Neuronal stem cell (in vitro differentiated cells): ENCODE measurements around the gene EDNRB.

Source experiments
- DNase-seq: peaks from one replicate; pipeline ENCODE4 v3.0.0-alpha.2; 2013; ENCODE audit warnings: low spot score
- H2AFZ ChIP-seq: one replicate; pipeline ENCODE4 v1.6.1; 2013; ENCODE audit warnings: mild to moderate bottlenecking, low read length, inconsistent platforms
- H2AK5ac ChIP-seq: 2 replicates; pipeline ENCODE4 v1.6.1; 2013; ENCODE audit warnings: low read depth, mild to moderate bottlenecking, inconsistent platforms, low read length, moderate library complexity, mixed read lengths
- H2BK120ac ChIP-seq: 2 replicates; pipeline ENCODE4 v1.6.1; 2013; ENCODE audit warnings: low read depth, mild to moderate bottlenecking, inconsistent platforms, low read length, moderate library complexity, mixed read lengths
- H2BK12ac ChIP-seq: one replicate; pipeline ENCODE4 v1.6.1; 2013; ENCODE audit warnings: low read length, inconsistent platforms
- H2BK15ac ChIP-seq: 2 replicates; pipeline ENCODE4 v1.6.1; 2013; ENCODE audit warnings: mild to moderate bottlenecking, low read length, inconsistent platforms, mixed read lengths
- H2BK5ac ChIP-seq: one replicate; pipeline ENCODE4 v1.6.1; 2013; ENCODE audit warnings: inconsistent platforms, mild to moderate bottlenecking, low read length, moderate library complexity
- H3K14ac ChIP-seq: one replicate; pipeline ENCODE4 v1.6.1; 2013; ENCODE audit warnings: low read length, inconsistent platforms
- H3K18ac ChIP-seq: 2 replicates; pipeline ENCODE4 v1.6.1; 2013; ENCODE audit warnings: low read length, inconsistent platforms
- H3K23ac ChIP-seq: 2 replicates; pipeline ENCODE4 v1.6.1; 2013; ENCODE audit warnings: low read depth, mild to moderate bottlenecking, mixed read lengths, low read length, inconsistent platforms; ENCODE audit not compliant: poor library complexity
- H3K27ac ChIP-seq: replicated peaks from 3 replicates; pipeline ENCODE4 v1.5.1; 2013; ENCODE audit warnings: low read length, inconsistent platforms
- H3K27me3 ChIP-seq, 3 experiments: 2 replicates each; pipeline ENCODE4 v1.6.1; 2013; ENCODE audit warnings: low read length in 3 of 3, mild to moderate bottlenecking in 2 of 3, inconsistent platforms in 1 of 3, low read depth in 1 of 3, mixed read lengths in 1 of 3, moderate library complexity in 1 of 3; ENCODE audit not compliant: control insufficient read depth in 3 of 3, insufficient read depth in 3 of 3
- H3K36me3 ChIP-seq, 2 donors: replicated peaks in 1 of 2; 2 replicates each; pipeline ENCODE4 v1.6.1; 2013; ENCODE audit warnings: low read length in 2 of 2; ENCODE audit not compliant: control insufficient read depth in 2 of 2, insufficient read depth in 2 of 2
- H3K4ac ChIP-seq: 2 replicates; pipeline ENCODE4 v1.6.1; 2013; ENCODE audit warnings: inconsistent platforms, mild to moderate bottlenecking, low read length, moderate library complexity
- H3K4me1 ChIP-seq, 2 donors: 1 replicate in 1 of 2; 2 replicates in 1 of 2; pipeline ENCODE4 v1.6.1; 2013; ENCODE audit warnings: low read length in 2 of 2, low read depth in 1 of 2; ENCODE audit not compliant: control insufficient read depth in 2 of 2, insufficient read depth in 1 of 2
- H3K4me2 ChIP-seq: one replicate; pipeline ENCODE4 v1.6.1; 2013; ENCODE audit warnings: mild to moderate bottlenecking, low read length, inconsistent platforms; ENCODE audit not compliant: insufficient read depth, poor library complexity, severe bottlenecking
- H3K4me3 ChIP-seq, 2 donors: 2 replicates each; pipeline ENCODE4 v1.5.1; 2013; ENCODE audit warnings: low read length in 2 of 2, mild to moderate bottlenecking in 2 of 2, inconsistent platforms in 1 of 2, moderate library complexity in 1 of 2
- H3K79me1 ChIP-seq: one replicate; pipeline ENCODE4 v1.6.1; 2013; ENCODE audit warnings: low read depth, mild to moderate bottlenecking, inconsistent platforms, low read length, moderate library complexity
- H3K9ac ChIP-seq: one replicate; pipeline ENCODE4 v1.6.1; 2013; ENCODE audit warnings: mild to moderate bottlenecking, low read depth, low read length, inconsistent platforms; ENCODE audit not compliant: poor library complexity
- H3K9me3 ChIP-seq, 2 donors: replicated peaks in 1 of 2; 2 replicates each; pipeline versions ENCODE3 to v1.6.1; 2013; ENCODE audit warnings: low read length in 2 of 2, mild to moderate bottlenecking in 2 of 2, inconsistent platforms in 1 of 2, low read depth in 1 of 2, mixed read lengths in 1 of 2, moderate library complexity in 1 of 2; ENCODE audit not compliant: control insufficient read depth in 2 of 2, insufficient read depth in 1 of 2
- H4K8ac ChIP-seq: one replicate; pipeline ENCODE4 v1.6.1; 2013; ENCODE audit warnings: low read depth, mild to moderate bottlenecking, inconsistent platforms, low read length, moderate library complexity
- H4K91ac ChIP-seq: one replicate; pipeline ENCODE4 v1.6.1; 2013; ENCODE audit warnings: low read length, low read depth, mild to moderate bottlenecking, inconsistent platforms; ENCODE audit not compliant: poor library complexity
- WGBS, 2 donors: extraction: QIAGEN DNeasy Blood & Tissue Kit; methylation state at CpG; one replicate each; pipeline ENCODE4 v1.1.7; 2013; ENCODE audit warnings: missing lambda C conversion rate in 2 of 2, mixed read lengths in 1 of 2; ENCODE audit not compliant: insufficient read length in 2 of 2, insufficient replicate concordance in 1 of 2; ENCODE audit errors: extremely low coverage in 2 of 2; 5-methylcytosine and 5-hydroxymethylcytosine counted together

EDNRB gene

GRCh38 chr13:77902319-77902963 lies 16.2 kb downstream of the EDNRB start:
- Histone ChIP-seq H3K9me3 (peaks cover 0 to 26% of the 10 kb centered on the region in 2 donors), H3K23ac (no peak overlapping the region), H3K9ac (no peak overlapping the region), H3K14ac (no peak overlapping the region), H2BK5ac (no peak overlapping the region), H2AFZ (no peak overlapping the region), H2BK120ac (no peak overlapping the region), H3K4me3 (no peak overlapping the region), H2BK15ac (no peak overlapping the region), H3K27me3 (no peaks in the 10 kb centered on the region), H3K79me1 (no peaks in the 10 kb centered on the region), H2BK12ac (no peak overlapping the region), H3K4me1 (peaks cover 3 to 4% of the 10 kb centered on the region in 2 donors), H3K18ac (no peak overlapping the region), H4K91ac (no peak overlapping the region), H2AK5ac (no peak overlapping the region), H3K27ac (no peak overlapping the region), H3K36me3 (no peaks in the 10 kb centered on the region), H3K4ac (no peak overlapping the region), H3K4me2 (no peak overlapping the region), H4K8ac (peak overlapping the region; percentile 20)
- DNase-seq: no peak
- WGBS, 2 donors: no CpG with 5 or more reads among the region's 4 CpGs

DNA sequence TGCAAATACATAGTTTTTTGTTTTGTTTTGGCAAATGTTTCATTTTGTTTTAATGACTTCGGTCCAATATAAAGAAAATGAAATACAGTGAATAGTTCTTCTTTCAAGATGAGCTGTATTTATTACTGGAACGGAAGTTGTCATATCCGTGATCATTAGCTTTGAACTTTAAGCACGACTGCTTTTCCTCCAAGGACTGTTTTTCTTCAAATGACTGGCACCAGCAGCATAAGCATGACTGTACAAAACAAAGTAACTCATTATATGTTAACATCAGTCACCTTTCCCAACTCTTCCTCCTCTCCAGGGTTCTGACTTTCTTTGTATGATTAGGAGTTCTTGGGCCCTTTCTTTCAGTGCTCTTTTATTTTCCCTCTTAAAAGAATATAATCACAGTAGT lies 20.5 kb downstream of the EDNRB start:
- H3K27ac ChIP-seq: no peak overlapping the region
- no peaks in the 10 kb centered on the region for H3K36me3 ChIP-seq
- no peak overlapping the region for H3K4me3 ChIP-seq
- H2AK5ac ChIP-seq: no peak overlapping the region
- H2BK15ac ChIP-seq: no peak overlapping the region
- H3K27me3 ChIP-seq: no peaks in the 10 kb centered on the region
- H3K18ac ChIP-seq: no peak overlapping the region
- H3K9ac ChIP-seq: no peak overlapping the region
- H3K4me1 ChIP-seq: peaks cover 0 to 2% of the 10 kb centered on the region in 2 donors
- no peak overlapping the region for H3K23ac ChIP-seq
- peaks cover 0 to 12% of the 10 kb centered on the region in 2 donors for H3K9me3 ChIP-seq
- H3K4me2 ChIP-seq: no peak overlapping the region
- H2BK5ac ChIP-seq: no peak overlapping the region
- no CpG with 5 or more reads among the region's 4 CpGs for WGBS, 2 donors
- no peak overlapping the region for H2BK12ac ChIP-seq
- no peaks in the 10 kb centered on the region for H3K79me1 ChIP-seq
- no peak overlapping the region for H4K91ac ChIP-seq
- no peak overlapping the region for H3K14ac ChIP-seq
- no peak overlapping the region for H2BK120ac ChIP-seq
- no peak overlapping the region for H3K4ac ChIP-seq
- H2AFZ ChIP-seq: peak overlapping the region; percentile 5
- no peak for DNase-seq
- H4K8ac ChIP-seq: no peak overlapping the region

DNA sequence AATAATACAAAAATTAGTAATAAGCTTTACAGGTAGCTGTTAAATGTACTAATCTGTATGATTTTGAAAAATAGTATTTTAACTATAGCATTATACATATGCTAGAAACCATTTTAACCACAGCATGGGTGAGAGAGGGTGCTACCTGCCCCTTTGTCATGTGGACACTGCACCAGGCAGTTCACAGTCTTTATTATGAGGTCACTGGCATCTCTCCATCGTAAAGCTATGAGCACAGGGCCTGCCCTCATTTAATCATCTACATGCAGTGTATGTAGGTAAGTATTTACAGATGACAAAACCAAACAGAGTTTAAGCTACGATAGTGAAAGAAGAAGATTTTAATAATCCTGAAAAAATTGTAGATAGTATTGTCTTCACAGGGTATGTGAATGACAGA lies 21.7 kb downstream of the EDNRB start:
- no CpG with 5 or more reads among the region's 2 CpGs for WGBS, 2 donors
- no peak overlapping the region for H3K18ac ChIP-seq

DNA sequence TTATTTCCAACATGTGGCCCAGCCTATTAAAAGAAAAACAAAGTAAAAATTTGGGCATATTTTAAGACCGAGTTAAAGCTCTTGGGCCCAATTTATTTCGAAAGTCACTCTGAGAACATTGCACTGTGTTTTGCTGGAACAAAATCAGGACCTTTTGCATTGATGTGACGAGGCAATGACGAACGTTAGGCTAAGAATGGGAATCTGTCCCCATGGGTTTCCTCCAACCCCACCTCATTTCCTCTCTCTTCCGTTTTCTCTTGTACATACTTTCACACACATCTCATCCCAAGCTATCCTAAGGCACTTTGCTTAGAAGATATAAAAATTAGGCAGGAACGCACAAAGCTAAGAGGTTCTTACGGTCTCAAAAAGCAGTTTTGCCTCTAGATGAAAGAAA lies 22.1 kb downstream of the EDNRB start:
- Histone ChIP-seq H3K4ac (no peak overlapping the region), H3K36me3 (no peaks in the 10 kb centered on the region), H3K4me1 (peaks cover 0 to 2% of the 10 kb centered on the region in 2 donors), H3K27me3 (no peaks in the 10 kb centered on the region), H3K79me1 (no peaks in the 10 kb centered on the region), H2BK5ac (no peak overlapping the region), H3K14ac (no peak overlapping the region), H3K4me2 (no peak overlapping the region), H3K27ac (no peak overlapping the region), H3K4me3 (no peak overlapping the region), H2AK5ac (no peak overlapping the region), H2AFZ (peak overlapping the region; percentile 18), H2BK120ac (no peak overlapping the region), H4K8ac (no peak overlapping the region), H3K9me3 (peaks cover 0 to 4% of the 10 kb centered on the region in 2 donors), H3K9ac (no peak overlapping the region), H2BK15ac (no peak overlapping the region), H2BK12ac (no peak overlapping the region), H3K18ac (no peak overlapping the region), H4K91ac (no peak overlapping the region), H3K23ac (no peak overlapping the region)
- no CpG with 5 or more reads among the region's 8 CpGs for WGBS, 2 donors
- no peak for DNase-seq

More for the DNA sequence above, 21.7 kb downstream of the EDNRB start:
- Histone ChIP-seq H3K14ac (no peak overlapping the region), H3K4me3 (no peak overlapping the region), H3K4me2 (no peak overlapping the region), H4K91ac (no peak overlapping the region), H3K27ac (no peak overlapping the region), H3K36me3 (no peaks in the 10 kb centered on the region), H2AFZ (no peak overlapping the region), H3K9ac (no peak overlapping the region), H3K23ac (no peak overlapping the region), H2AK5ac (no peak overlapping the region), H2BK15ac (no peak overlapping the region), H3K79me1 (no peaks in the 10 kb centered on the region), H2BK5ac (no peak overlapping the region), H2BK12ac (no peak overlapping the region), H3K9me3 (peaks cover 0 to under 1% of the 10 kb centered on the region in 2 donors), H3K4me1 (peaks cover 0 to 2% of the 10 kb centered on the region in 2 donors), H3K27me3 (no peaks in the 10 kb centered on the region), H3K4ac (no peak overlapping the region), H2BK120ac (no peak overlapping the region), H4K8ac (no peak overlapping the region)
- DNase-seq: no peak
